ENCODE results near the gene IL31.

The IL31 gene

DNA sequence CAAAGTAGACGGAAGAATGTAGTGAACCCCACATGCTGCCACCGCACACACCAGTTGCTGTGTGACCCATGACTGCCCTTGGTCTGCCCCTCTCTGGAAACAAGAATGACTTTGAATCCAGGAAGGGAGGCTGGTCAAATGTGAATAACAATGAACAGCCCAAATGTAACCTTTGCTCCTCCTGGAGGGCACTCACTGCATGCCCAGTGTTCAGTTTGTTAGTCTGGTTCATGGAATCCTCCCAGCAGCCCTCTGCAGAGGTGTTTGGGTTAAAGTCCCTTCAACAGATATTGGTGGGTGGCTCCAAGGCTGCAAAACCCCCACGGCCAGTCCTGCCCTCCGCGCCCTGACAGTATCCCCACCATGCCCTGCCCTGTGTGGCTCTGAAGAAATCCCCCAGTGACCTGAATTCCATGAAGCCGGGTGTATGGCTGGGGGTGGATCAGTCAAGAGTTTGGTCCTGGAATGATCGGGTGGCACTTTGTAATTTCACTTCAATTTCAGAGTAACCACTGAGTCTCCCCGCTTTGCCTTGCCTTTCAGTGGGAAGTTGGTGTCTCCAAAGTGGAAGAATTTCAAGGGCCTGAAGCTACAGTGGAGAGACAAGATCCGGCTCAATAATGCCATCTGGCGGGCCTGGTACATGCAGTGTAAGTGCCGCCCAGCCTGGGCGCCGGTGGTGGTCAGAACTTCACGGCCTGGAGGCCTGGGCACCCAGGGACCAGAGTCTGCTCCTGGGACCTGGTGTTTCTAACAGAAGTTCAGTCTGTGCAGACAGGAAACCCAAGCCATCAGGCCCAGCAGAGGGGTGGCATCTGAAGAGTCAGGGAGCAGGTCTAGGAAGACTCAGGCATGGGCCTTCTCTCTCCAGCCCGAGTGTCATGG lies 47.1 kb downstream of the IL31 start:
- no peaks in the 10 kb centered on the region for H3K4me1 ChIP-seq
- TF ChIP-seq, protein P1, sequence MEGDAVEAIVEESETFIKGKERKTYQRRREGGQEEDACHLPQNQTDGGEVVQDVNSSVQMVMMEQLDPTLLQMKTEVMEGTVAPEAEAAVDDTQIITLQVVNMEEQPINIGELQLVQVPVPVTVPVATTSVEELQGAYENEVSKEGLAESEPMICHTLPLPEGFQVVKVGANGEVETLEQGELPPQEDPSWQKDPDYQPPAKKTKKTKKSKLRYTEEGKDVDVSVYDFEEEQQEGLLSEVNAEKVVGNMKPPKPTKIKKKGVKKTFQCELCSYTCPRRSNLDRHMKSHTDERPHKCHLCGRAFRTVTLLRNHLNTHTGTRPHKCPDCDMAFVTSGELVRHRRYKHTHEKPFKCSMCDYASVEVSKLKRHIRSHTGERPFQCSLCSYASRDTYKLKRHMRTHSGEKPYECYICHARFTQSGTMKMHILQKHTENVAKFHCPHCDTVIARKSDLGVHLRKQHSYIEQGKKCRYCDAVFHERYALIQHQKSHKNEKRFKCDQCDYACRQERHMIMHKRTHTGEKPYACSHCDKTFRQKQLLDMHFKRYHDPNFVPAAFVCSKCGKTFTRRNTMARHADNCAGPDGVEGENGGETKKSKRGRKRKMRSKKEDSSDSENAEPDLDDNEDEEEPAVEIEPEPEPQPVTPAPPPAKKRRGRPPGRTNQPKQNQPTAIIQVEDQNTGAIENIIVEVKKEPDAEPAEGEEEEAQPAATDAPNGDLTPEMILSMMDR (IDR thresholded peaks at IDR 0.05; ENCODE audit: low read depth, low read length), result peak; percentile 53
- no peak overlapping the region for H3K4me3 ChIP-seq (ENCODE audit: low read depth, low read length)
- DNase-seq, result peak; percentile 66
- H3K9me3 ChIP-seq, result no peaks in the 10 kb centered on the region
- no peaks in the 10 kb centered on the region for H3K27me3 ChIP-seq
- peaks cover 31% of the 10 kb centered on the region for H3K36me3 ChIP-seq

DNA sequence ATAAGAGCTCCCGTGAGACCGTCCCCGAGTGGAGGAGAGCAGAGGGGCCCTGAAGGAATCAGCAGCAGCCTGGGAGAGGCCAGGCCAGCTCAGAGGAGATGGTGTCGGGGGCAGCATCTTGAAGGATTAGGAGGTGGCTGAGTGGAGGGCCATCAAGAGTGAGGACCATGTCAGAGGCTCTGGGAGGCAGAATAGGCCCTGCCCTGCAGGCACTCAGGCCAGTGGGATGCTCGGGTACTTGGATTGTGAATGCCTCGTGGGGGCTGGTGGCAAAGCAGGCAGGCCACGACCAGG lies 47.7 kb downstream of the IL31 start:
- Histone ChIP-seq H3K4me1 (no peaks in the 10 kb centered on the region), H3K36me3 (peaks cover 27% of the 10 kb centered on the region)
- TF ChIP-seq, protein P1 (IDR thresholded peaks at IDR 0.05; ENCODE audit: low read depth, low read length), result no peak

DNA sequence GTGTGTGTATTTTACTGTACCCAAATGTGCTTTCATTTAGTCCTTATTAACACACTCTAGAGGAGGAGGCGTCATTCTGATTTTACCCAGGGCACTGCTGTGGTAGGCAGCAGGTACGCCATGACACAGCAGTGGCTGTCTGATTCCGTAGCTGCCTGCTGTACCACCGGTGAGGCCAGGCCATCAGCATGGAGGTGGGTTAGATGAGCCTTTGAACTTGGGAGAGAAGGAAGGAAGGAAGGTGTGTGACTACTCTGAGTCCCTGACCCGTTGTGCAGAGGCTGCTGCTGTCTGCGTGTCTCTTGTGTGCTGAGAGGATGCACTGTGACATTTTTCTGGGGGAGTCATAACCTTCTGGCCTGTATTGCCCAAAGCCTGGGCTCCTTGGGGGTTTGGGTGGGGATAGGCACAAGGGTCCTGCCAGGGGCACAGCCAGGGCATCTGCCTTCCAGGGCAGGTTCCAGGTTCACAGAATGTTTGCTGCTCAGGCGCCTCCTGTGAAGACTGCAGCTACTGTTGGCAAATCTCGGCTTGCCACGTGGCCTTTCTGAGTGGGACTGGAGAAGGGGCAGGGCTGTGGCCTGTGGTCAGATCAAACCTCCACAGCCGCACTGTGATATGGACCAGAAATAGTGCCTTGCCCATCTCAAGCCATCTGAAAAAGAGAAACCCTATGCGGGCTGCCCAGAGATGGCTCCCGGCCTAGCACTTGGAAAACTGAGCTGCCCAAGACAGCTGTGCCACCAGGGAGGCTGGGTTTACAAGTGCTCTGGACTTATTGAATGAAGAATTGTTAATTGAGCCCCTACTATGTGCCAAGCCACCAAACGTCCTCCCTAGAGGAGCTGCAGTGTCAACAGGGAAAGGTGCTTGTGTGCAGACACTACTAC lies 48.3 kb downstream of the IL31 start:
- no peak overlapping the region for H3K4me3 ChIP-seq (ENCODE audit: low read depth, low read length)
- no peak for DNase-seq

More for the DNA sequence above, 47.7 kb downstream of the IL31 start:
- Histone ChIP-seq H3K9me3 (no peaks in the 10 kb centered on the region), H3K27me3 (no peaks in the 10 kb centered on the region), H3K4me3 (ENCODE audit: low read depth, low read length) (no peak overlapping the region)
- DNase-seq, result no peak

DNA sequence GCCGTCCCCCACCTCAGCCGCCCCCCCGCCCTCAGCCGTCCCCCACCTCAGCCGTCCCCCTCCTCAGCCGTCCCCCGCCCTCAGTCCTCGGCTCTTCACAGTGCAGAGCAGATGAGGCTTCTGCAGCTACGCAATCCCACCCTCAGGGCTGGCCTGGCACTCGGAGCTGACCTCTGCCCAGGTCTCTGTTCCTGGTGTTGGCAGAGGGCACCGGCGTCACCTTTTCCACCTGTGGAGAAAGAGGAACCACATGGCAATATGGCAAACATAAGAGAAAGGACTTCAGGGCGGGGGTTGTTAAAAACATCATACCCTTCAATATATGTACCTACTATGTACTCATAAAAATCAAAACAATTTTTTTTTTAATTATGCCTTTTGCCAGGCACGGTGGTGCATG lies 49.7 kb downstream of the IL31 start:
- Histone ChIP-seq H3K4me1 (no peaks in the 10 kb centered on the region), H3K4me3 (ENCODE audit: low read depth, low read length) (no peak overlapping the region), H3K27me3 (no peaks in the 10 kb centered on the region), H3K36me3 (peaks cover 11% of the 10 kb centered on the region), H3K9me3 (no peaks in the 10 kb centered on the region)
- no peak for DNase-seq
- TF ChIP-seq, protein P1 (IDR thresholded peaks at IDR 0.05; ENCODE audit: low read depth, low read length), result no peak

More for the DNA sequence above, 48.3 kb downstream of the IL31 start:
- Histone ChIP-seq H3K27me3 (no peaks in the 10 kb centered on the region), H3K4me1 (no peaks in the 10 kb centered on the region), H3K9me3 (no peaks in the 10 kb centered on the region), H3K36me3 (peaks cover 24% of the 10 kb centered on the region)
- TF ChIP-seq, protein P1 (IDR thresholded peaks at IDR 0.05; ENCODE audit: low read depth, low read length), result no peak

DNA sequence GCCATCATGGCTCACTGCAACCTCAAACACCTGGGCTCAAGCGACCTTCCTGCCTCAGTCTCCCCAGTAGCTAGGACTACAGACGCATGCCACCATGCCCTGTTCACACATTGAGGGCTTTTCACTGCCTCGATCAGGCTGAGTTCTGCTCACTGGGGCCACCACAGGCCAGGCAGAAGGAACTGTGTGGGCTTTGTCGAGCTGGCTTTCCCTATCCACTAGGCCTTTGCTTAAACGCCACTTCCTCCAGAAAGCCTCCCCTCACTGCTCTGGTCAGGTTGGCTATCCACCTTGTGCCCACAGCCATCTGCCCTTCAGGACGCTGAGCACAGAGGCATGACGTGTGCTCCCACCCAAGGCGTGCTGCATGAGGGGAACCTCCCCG lies 50.3 kb downstream of the IL31 start:
- TF ChIP-seq, protein P1 (IDR thresholded peaks at IDR 0.05; ENCODE audit: low read depth, low read length), result no peak
- Histone ChIP-seq H3K27me3 (no peaks in the 10 kb centered on the region), H3K4me1 (no peaks in the 10 kb centered on the region), H3K36me3 (peaks cover 4% of the 10 kb centered on the region), H3K9me3 (no peaks in the 10 kb centered on the region), H3K4me3 (ENCODE audit: low read depth, low read length) (no peak overlapping the region)
- no peak for DNase-seq
